ENCODE measurements around the gene SLC24A3.

DNA sequence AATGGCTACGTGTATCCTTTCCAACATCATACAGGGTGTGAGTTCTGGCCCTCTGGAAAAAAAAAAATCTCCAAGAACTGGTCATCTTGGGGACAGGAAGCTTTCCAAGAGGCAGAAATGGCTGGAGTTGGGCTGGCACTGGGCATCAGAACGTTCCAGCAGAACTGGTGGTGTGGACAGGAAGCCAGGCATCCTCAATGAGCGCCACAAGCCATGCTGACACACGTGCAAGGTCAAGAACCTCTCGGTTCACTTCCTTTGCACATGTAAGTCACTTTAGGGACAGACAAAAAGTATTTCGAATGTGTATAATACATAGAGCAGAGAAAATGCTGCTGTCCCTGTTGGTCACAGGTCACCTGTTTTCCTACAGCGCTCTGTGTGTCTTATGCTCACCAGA is 518.3 kb downstream of the SLC24A3 start:
- TF ChIP-seq, protein P1, sequence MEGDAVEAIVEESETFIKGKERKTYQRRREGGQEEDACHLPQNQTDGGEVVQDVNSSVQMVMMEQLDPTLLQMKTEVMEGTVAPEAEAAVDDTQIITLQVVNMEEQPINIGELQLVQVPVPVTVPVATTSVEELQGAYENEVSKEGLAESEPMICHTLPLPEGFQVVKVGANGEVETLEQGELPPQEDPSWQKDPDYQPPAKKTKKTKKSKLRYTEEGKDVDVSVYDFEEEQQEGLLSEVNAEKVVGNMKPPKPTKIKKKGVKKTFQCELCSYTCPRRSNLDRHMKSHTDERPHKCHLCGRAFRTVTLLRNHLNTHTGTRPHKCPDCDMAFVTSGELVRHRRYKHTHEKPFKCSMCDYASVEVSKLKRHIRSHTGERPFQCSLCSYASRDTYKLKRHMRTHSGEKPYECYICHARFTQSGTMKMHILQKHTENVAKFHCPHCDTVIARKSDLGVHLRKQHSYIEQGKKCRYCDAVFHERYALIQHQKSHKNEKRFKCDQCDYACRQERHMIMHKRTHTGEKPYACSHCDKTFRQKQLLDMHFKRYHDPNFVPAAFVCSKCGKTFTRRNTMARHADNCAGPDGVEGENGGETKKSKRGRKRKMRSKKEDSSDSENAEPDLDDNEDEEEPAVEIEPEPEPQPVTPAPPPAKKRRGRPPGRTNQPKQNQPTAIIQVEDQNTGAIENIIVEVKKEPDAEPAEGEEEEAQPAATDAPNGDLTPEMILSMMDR (optimal IDR thresholded peaks at IDR 0.05 in 1 of 3, IDR thresholded peaks at IDR 0.05 in 1 of 3, conservative IDR thresholded peaks at IDR 0.05 in 1 of 3; ENCODE audit: extremely low read depth in 1 of 3, insufficient read depth in 2 of 3, low read length in 3 of 3), result no peak
- no peak for TF ChIP-seq EZH2 (IDR thresholded peaks at IDR 0.05; ENCODE audit: low read length)
